Kidney epithelial cell (primary cell): ENCODE results near the gene ASTN1. TPM values are rescaled to one million over a fixed set of nuclear protein-coding genes. Genes with fewer than 3 reads are reported as not detected.

Experiments used
- DNase-seq: peaks from one replicate; pipeline ENCODE4 v3.0.0-alpha.2; 2010; ENCODE audit warnings: low read depth
- H3K27me3 ChIP-seq: 2 replicates; pipeline ENCODE4 v1.6.0; 2011; ENCODE audit warnings: low read length; ENCODE audit not compliant: control insufficient read depth, insufficient read depth
- H3K36me3 ChIP-seq: 2 replicates; pipeline ENCODE4 v1.5.1; 2011; ENCODE audit warnings: low read length; ENCODE audit not compliant: control insufficient read depth, insufficient read depth
- H3K4me3 ChIP-seq: 2 replicates; pipeline ENCODE4 v1.5.1; 2011; ENCODE audit warnings: low read depth, mild to moderate bottlenecking, control low read depth, low read length
- total RNA-seq: library from RNA; depleted of rRNA; stranded (reverse); fragments of >200 nt; gene quantifications from 2 replicates; pipeline ENCODE4 v1.2.3, GENCODE V29; 2015
- TF ChIP-seq, protein P1 (sequence below): IDR thresholded peaks from 2 replicates; pipeline ENCODE4 v1.5.1; 2011; ENCODE audit warnings: mild to moderate bottlenecking, moderate library complexity, low read length, control low read depth, inconsistent platforms; ENCODE audit not compliant: insufficient read depth, poor library complexity, severe bottlenecking

ASTN1 gene
- total RNA-seq, 1 donor from 2014 or later, result 0.21 TPM

DNA sequence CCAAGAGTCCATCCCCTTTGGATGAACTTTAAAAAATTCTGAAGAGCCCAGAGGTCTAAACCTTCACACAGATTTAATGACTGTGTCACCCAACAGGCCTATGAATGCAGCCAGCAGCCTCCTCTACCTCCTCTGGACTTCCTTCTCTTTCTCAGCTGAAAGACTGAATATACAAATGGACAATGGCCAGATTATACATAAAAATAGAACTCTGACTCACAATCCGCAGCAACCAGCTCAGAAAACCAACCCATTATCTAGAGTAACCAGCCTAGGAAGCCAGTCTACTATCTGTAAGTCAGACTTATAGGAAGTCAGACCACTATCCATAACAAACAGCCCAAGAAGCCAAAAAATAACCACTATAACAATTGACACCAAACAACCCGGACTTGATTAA lies 224.5 kb downstream of the ASTN1 start:
- H3K4me3 ChIP-seq, result no peak overlapping the region

DNA sequence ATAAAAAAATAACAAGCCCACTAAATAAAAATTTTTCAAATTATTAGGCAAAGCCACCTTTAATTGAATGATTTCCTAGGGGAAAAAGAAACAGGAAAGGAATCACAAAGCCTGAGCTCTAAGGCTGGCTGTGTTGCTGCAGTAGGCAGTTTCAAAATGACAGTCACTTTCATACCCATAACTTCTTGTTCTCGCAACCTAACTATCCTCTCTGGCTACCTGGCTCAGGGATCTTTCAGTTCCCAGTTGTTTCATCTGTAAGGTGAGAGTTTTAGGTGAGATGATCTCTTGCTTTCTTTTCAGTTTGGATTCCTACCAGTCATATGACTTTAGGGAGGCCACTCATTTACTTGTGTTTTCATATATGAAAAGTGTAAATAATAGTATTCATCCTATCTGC lies 226.1 kb downstream of the ASTN1 start:
- no peaks in the 10 kb centered on the region for H3K36me3 ChIP-seq
- H3K4me3 ChIP-seq, result no peak overlapping the region
- H3K27me3 ChIP-seq, result no peaks in the 10 kb centered on the region
- no peak for DNase-seq
- TF ChIP-seq, protein P1, sequence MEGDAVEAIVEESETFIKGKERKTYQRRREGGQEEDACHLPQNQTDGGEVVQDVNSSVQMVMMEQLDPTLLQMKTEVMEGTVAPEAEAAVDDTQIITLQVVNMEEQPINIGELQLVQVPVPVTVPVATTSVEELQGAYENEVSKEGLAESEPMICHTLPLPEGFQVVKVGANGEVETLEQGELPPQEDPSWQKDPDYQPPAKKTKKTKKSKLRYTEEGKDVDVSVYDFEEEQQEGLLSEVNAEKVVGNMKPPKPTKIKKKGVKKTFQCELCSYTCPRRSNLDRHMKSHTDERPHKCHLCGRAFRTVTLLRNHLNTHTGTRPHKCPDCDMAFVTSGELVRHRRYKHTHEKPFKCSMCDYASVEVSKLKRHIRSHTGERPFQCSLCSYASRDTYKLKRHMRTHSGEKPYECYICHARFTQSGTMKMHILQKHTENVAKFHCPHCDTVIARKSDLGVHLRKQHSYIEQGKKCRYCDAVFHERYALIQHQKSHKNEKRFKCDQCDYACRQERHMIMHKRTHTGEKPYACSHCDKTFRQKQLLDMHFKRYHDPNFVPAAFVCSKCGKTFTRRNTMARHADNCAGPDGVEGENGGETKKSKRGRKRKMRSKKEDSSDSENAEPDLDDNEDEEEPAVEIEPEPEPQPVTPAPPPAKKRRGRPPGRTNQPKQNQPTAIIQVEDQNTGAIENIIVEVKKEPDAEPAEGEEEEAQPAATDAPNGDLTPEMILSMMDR, result no peak

More for the DNA sequence above, 224.5 kb downstream of the ASTN1 start:
- TF ChIP-seq, protein P1, result no peak
- no peak for DNase-seq
- H3K27me3 ChIP-seq, result no peaks in the 10 kb centered on the region
- no peaks in the 10 kb centered on the region for H3K36me3 ChIP-seq

DNA sequence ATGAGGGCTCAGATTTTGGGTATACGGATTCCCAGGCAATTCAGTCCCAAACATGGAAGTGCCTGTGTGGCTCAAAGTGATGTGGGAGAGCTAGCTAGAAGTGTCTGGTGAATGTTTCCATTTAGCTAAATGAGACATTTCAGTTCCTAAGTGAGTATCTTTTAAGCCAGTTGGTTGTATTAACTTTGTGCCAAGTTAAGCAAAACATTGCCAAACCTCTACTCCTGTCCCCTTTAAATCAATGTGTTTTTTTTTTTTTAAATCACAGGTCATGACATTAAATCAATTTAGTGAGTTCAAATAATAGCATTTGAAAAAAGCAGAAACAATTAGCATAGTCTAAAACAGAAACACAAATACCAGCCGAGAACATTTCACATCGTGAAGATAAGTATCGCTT lies 230.1 kb downstream of the ASTN1 start:
- no peaks in the 10 kb centered on the region for H3K27me3 ChIP-seq
- DNase-seq, result no peak
- no peak overlapping the region for H3K4me3 ChIP-seq
- TF ChIP-seq, protein P1, result no peak
- H3K36me3 ChIP-seq, result no peaks in the 10 kb centered on the region

DNA sequence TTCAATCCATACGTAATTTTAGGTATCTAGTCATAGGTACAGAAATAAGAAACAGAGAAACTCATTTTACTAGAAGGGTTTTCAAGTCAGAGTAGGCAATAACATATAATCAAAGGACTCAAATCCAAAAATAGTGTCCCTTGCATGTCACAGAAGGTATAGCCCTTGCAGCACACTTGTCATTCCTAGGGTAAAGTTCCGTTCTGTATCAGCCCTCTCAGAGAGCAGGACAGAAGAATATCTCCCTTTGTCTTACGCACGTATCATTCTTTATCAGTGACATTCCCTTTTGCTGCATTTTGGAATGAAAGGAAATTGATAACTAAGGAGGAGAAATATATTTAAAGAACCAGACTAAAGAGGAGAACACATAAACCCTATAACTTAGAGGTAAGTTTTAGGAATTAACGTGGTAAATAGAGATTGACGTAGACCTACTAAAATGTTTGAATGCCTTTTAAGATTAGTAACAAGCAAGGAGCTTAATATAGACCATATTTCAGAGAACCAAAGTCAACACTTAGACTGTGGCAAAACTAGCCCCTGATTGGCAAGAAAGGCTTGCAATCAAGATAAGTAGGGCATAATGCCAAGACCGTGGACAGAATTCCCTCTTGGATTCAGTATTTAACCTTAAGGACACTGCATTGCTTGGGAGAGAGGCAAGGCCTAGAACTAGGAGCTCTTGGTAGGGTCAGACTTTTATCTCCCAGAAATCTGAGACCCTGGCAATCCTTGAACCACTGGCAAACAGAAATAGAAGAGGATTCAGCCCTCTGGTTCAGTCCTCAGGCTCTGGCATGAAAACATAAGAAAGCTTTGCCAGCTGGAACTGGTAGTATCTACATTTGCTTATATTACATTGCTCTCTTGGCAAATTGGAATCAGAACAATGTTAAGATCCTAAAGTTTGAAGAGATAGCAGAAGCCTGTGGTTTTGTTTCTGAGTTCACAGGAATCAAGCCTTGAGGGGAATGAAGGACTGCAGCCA lies 232.1 kb downstream of the ASTN1 start:
- Histone ChIP-seq H3K27me3 (no peaks in the 10 kb centered on the region), H3K4me3 (no peak overlapping the region), H3K36me3 (no peaks in the 10 kb centered on the region)
- DNase-seq, result no peak
- TF ChIP-seq, protein P1, result no peak

DNA sequence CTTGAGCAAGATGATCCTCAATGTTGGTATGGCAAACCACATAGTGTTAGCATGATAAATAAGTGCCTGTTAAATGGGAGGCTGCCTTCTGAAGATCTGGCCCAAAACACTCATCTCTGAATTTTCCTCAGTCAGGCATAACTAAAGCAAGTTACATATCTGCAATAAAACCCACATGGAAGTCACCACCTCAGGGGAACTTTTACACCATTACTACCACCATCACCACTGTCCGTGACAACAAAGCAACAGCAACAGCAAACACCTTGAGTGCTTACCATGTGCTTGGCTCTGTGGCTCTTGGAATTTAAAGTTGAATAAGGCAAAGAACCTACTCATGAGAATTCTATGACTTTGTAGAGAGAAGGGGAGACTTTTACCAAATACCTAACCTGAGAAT lies 233.0 kb downstream of the ASTN1 start:
- no peak for DNase-seq
- Histone ChIP-seq H3K4me3 (no peak overlapping the region), H3K36me3 (no peaks in the 10 kb centered on the region), H3K27me3 (no peaks in the 10 kb centered on the region)
- TF ChIP-seq, protein P1, result no peak
